SK-N-SH (cell line): ENCODE measurements around the gene SHQ1. TPM values are rescaled to one million over a fixed set of nuclear protein-coding genes. Genes with fewer than 3 reads are reported as not detected.

ENCODE experiments used
- CTCF ChIA-PET: fragments of 300-600, 350-600 bp; formaldehyde crosslinking; extraction: SDS; loops from one replicate; lab custom pipeline; 2021; lab: Yijun Ruan, JAX
- POLR2A ChIA-PET: fragments of 350-600 bp; sonication (Branson Sonifier 250); formaldehyde crosslinking; extraction: SDS; loops from one replicate; lab custom pipeline; 2020; ENCODE audit warnings: antibody characterized with exemption, inconsistent platforms; lab: Yijun Ruan, JAX
- DNase-seq: peaks from one replicate; pipeline ENCODE4 v3.0.0; 2012
- H2AFZ ChIP-seq: fragments of 200-600 bp; sonication (generic); 2 replicates; pipeline ENCODE4 v1.8.1; 2016; ENCODE audit warnings: antibody characterized with exemption, mild to moderate bottlenecking, low read depth
- H3F3A ChIP-seq: fragments of 200-600 bp; sonication (generic); replicated peaks from 2 replicates; pipeline ENCODE3; 2016; ENCODE audit warnings: antibody characterized with exemption, mild to moderate bottlenecking; ENCODE audit not compliant: insufficient read depth
- H3K27ac ChIP-seq, 2 experiments: fragments of 200-500 bp in 1 of 2; fragments of 200-600 bp in 1 of 2; sonication (Bioruptor generic) in 1 of 2; sonication (generic), shearing (Covaris generic) in 1 of 2; 2 replicates each; pipeline versions ENCODE4 v1.5.1 to v1.6.1; 2014 to 2016; ENCODE audit warnings: low read depth in 2 of 2, inconsistent platforms in 1 of 2, low read length in 1 of 2, mild to moderate bottlenecking in 1 of 2, mixed read lengths in 1 of 2
- H3K27me3 ChIP-seq: fragments of 200-600 bp; sonication (generic), shearing (Covaris generic); 2 replicates; pipeline ENCODE4 v1.6.1; 2016; ENCODE audit warnings: mixed run types; ENCODE audit not compliant: insufficient read depth
- H3K36me3 ChIP-seq, 2 experiments: fragments of 200-500 bp in 1 of 2; fragments of 200-600 bp in 1 of 2; sonication (Bioruptor generic) in 1 of 2; sonication (generic) in 1 of 2; replicated peaks in 1 of 2; 2 replicates each; pipeline versions ENCODE3 to v1.5.1; 2014 to 2016; ENCODE audit warnings: low read length in 1 of 2, mild to moderate bottlenecking in 1 of 2; ENCODE audit not compliant: insufficient read depth in 2 of 2, control insufficient read depth in 1 of 2
- H3K4me1 ChIP-seq, 2 experiments: fragments of 200-500 bp in 1 of 2; fragments of 200-600 bp in 1 of 2; sonication (Bioruptor generic) in 1 of 2; sonication (generic), shearing (Covaris generic) in 1 of 2; 2 replicates each; pipeline versions ENCODE4 v1.5.1 to v1.6.1; 2014 to 2016; ENCODE audit warnings: low read depth in 1 of 2, low read length in 1 of 2, mixed run types in 1 of 2; ENCODE audit not compliant: insufficient read depth in 2 of 2, control insufficient read depth in 1 of 2
- H3K4me2 ChIP-seq: fragments of 200-600 bp; sonication (generic), shearing (Covaris generic); 2 replicates; pipeline ENCODE4 v1.6.1; 2017; ENCODE audit warnings: mixed run types
- H3K4me3 ChIP-seq, 2 experiments: fragments of 200-500 bp in 1 of 2; fragments of 200-600 bp in 1 of 2; sonication (Bioruptor generic) in 1 of 2; sonication (generic), shearing (Covaris generic) in 1 of 2; 2 replicates each; pipeline versions ENCODE4 v1.5.1 to v1.8.1; 2014 to 2016; ENCODE audit warnings: low read depth in 2 of 2, inconsistent platforms in 1 of 2, low read length in 1 of 2, mild to moderate bottlenecking in 1 of 2, mixed read lengths in 1 of 2, moderate library complexity in 1 of 2
- H3K79me2 ChIP-seq: fragments of 200-600 bp; sonication (generic); 2 replicates; pipeline ENCODE4 v1.8.1; 2017; ENCODE audit warnings: mild to moderate bottlenecking; ENCODE audit not compliant: insufficient read depth
- H3K9ac ChIP-seq: fragments of 200-600 bp; sonication (generic); 2 replicates; pipeline ENCODE4 v1.6.1; 2017; ENCODE audit warnings: mixed run types
- H3K9me2 ChIP-seq: fragments of 200-600 bp; sonication (generic); 2 replicates; pipeline ENCODE4 v1.6.1; 2017; ENCODE audit warnings: mixed run types
- H3K9me3 ChIP-seq: fragments of 200-600 bp; sonication (generic); 2 replicates; pipeline ENCODE4 v1.6.1; 2017; ENCODE audit warnings: mixed run types, mild to moderate bottlenecking, moderate library complexity
- H4K20me1 ChIP-seq: fragments of 200-600 bp; sonication (generic); 2 replicates; pipeline ENCODE4 v1.6.1; 2017; ENCODE audit warnings: mild to moderate bottlenecking, mixed run types; ENCODE audit not compliant: insufficient read depth
- ELF1 ChIP-seq: IDR thresholded peaks from 2 replicates; pipeline ENCODE4 v1.4.0; 2012
- EP300 ChIP-seq, 2 experiments: IDR thresholded peaks; 2 replicates each; pipeline versions ENCODE4 v1.4.0 to v1.6.1; 2012; ENCODE audit warnings: borderline replicate concordance in 1 of 2, low read depth in 1 of 2, low read length in 1 of 2
- FOXM1 ChIP-seq: IDR thresholded peaks from 2 replicates; pipeline ENCODE4 v1.4.0; 2012; ENCODE audit warnings: low read depth, mild to moderate bottlenecking
- GABPA ChIP-seq: IDR thresholded peaks from 2 replicates; pipeline ENCODE4 v1.4.0; 2012; ENCODE audit warnings: low read depth, mild to moderate bottlenecking
- GATA2 ChIP-seq: sonication (generic); formaldehyde crosslinking; IDR thresholded peaks from 2 replicates; pipeline ENCODE4 v1.5.0; 2020; ENCODE audit warnings: mild to moderate bottlenecking, missing genetic modification reagents
- MEF2A ChIP-seq: IDR thresholded peaks from 2 replicates; pipeline ENCODE4 v1.4.0; 2012; ENCODE audit warnings: low read depth, borderline replicate concordance
- NFIC ChIP-seq: IDR thresholded peaks from 2 replicates; pipeline ENCODE4 v1.4.0; 2012; ENCODE audit warnings: borderline replicate concordance
- NRF1 ChIP-seq: IDR thresholded peaks from 2 replicates; pipeline ENCODE4 v1.6.1; 2012; ENCODE audit warnings: low read depth, mild to moderate bottlenecking, low read length
- RCOR1 ChIP-seq: fragments of 150-350 bp; IDR thresholded peaks from 2 replicates; pipeline ENCODE4 v1.6.1; 2017; ENCODE audit warnings: antibody characterized with exemption, low read length
- SMC3 ChIP-seq: IDR thresholded peaks from 2 replicates; pipeline ENCODE4 v1.6.1; 2012; ENCODE audit warnings: low read depth, low read length, improper control_type of control experiment
- TCF12 ChIP-seq: IDR thresholded peaks from 2 replicates; pipeline ENCODE4 v1.4.0; 2012
- YY1 ChIP-seq: IDR thresholded peaks from 2 replicates; pipeline ENCODE4 v1.4.0; 2012; ENCODE audit warnings: low read depth, mild to moderate bottlenecking
- WGBS: methylation state at CpG from one replicate; pipeline ENCODE4 v1.1.6; 2017; ENCODE audit warnings: low lambda C conversion rate; 5-methylcytosine and 5-hydroxymethylcytosine counted together
- polyA plus RNA-seq, 3 experiments: library from polyadenylated mRNA; depleted of rRNA; stranded (reverse); fragments of >200 nt; gene quantifications; 2 replicates each; pipeline ENCODE4 v1.2.3, GENCODE V29; 2012
- TF ChIP-seq, protein P1 (sequence below): fragments of 150-350 bp; IDR thresholded peaks from 2 replicates; pipeline ENCODE4 v1.6.1; 2017; ENCODE audit warnings: antibody characterized with exemption, low read length, low read depth, borderline replicate concordance
- TF ChIP-seq, protein P2 (sequence below): IDR thresholded peaks from 2 replicates; pipeline ENCODE4 v1.4.0; 2012; ENCODE audit warnings: low read depth, borderline replicate concordance
- TF ChIP-seq, protein P3 (sequence below): IDR thresholded peaks from 2 replicates; pipeline ENCODE4; 2012

SHQ1 gene
- polyA plus RNA-seq, 1 of the 3 experiments (the other 2 are of a cell fraction): 10.5 TPM

DNA sequence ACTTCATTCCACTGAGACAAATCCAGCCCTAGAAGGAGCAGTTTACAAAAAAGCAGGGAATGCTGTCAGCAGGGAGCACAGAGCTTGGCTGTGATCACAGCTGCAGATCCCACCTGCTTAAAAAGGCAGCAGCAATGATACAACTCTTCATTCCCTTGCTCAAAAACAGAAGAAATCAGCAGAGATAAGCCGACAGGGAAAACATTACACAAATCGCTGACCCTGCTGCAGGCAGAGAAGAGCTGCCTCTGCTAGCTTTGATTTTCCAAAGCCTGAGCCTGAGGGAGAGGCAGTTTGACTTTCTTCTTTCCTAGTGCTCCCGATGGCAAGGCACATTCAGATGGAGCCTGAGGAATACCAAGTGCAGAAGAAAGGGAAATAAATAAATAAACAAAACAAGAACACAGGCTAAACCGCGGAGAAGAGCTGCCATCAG lies 80.2 kb downstream of the SHQ1 start:
- 72% methylated on average over 5 of the region's 5 CpGs for WGBS
- Histone ChIP-seq H3K4me3 (no peak overlapping the region), H3K9me3 (no peaks in the 10 kb centered on the region), H3K4me1 (peaks cover 0 to 46% of the 10 kb centered on the region in 2 experiments; a peak in 2 of 4 replicates), H3K27ac (peak overlapping the region in 1 of 2 experiments; percentile 98; a peak in 2 of 4 replicates), H3K27me3 (no peaks in the 10 kb centered on the region), H3K9ac (no peak overlapping the region), H3F3A (no peaks in the 10 kb centered on the region), H3K79me2 (no peaks in the 10 kb centered on the region), H3K9me2 (no peaks in the 10 kb centered on the region), H3K4me2 (no peak overlapping the region), H2AFZ (no peak overlapping the region), H3K36me3 (peaks cover 10 to 23% of the 10 kb centered on the region in 2 experiments), H4K20me1 (no peaks in the 10 kb centered on the region)
- DNase-seq: no peak
- CTCF ChIA-PET: interaction anchor here (1.3 to 3.0 kb wide), 4 partner anchors 51 to 102 kb away, joined by 3 to 23 read pairs (median 5); no protein-coding TSS in a partner anchor
- TF ChIP-seq GATA2 (CRISPR knock-in tag) (peak; percentile 75), RCOR1 (peak; percentile 92)
- TF ChIP-seq, protein P1, sequence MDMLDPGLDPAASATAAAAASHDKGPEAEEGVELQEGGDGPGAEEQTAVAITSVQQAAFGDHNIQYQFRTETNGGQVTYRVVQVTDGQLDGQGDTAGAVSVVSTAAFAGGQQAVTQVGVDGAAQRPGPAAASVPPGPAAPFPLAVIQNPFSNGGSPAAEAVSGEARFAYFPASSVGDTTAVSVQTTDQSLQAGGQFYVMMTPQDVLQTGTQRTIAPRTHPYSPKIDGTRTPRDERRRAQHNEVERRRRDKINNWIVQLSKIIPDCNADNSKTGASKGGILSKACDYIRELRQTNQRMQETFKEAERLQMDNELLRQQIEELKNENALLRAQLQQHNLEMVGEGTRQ: no peak
- POLR2A ChIA-PET: interaction anchor here (0.8 to 1.4 kb wide), 2 partner anchors 28 to 29 kb away, joined by 3 to 5 read pairs; no protein-coding TSS in a partner anchor

DNA sequence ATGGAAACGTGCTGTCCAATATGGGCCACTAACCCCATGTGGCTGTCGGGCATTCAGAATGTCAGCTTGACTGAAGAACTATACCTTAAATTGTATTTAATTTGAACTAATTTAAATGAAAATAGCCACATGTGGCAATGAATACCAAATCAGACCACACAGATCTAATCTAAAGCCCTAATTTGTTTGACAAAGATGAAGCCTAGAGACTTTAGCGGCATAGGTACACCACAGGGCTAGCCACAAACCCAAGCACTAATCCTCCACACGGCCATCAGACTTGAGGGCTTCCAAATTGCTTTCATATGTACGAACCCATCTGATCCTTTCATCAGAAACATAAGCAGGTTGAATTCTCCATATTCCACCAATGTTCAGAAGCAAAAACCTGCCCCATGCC lies 81.4 kb downstream of the SHQ1 start:
- no peaks in the 10 kb centered on the region for H3K79me2 ChIP-seq
- H4K20me1 ChIP-seq: no peaks in the 10 kb centered on the region
- H3K36me3 ChIP-seq: peaks cover 10 to 14% of the 10 kb centered on the region in 2 experiments
- no peaks in the 10 kb centered on the region for H3K27me3 ChIP-seq
- peaks cover 0 to 46% of the 10 kb centered on the region in 2 experiments; a peak in 2 of 4 replicates for H3K4me1 ChIP-seq
- CTCF ChIA-PET: interaction anchor here (1.0 to 1.1 kb wide), 2 partner anchors 18 to 101 kb away, joined by 3 to 4 read pairs; no protein-coding TSS in a partner anchor
- TF ChIP-seq RCOR1: no peak
- no peak for TF ChIP-seq YY1
- TF ChIP-seq, protein P2, sequence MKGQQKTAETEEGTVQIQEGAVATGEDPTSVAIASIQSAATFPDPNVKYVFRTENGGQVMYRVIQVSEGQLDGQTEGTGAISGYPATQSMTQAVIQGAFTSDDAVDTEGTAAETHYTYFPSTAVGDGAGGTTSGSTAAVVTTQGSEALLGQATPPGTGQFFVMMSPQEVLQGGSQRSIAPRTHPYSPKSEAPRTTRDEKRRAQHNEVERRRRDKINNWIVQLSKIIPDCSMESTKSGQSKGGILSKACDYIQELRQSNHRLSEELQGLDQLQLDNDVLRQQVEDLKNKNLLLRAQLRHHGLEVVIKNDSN: no peak
- TF ChIP-seq, protein P3, sequence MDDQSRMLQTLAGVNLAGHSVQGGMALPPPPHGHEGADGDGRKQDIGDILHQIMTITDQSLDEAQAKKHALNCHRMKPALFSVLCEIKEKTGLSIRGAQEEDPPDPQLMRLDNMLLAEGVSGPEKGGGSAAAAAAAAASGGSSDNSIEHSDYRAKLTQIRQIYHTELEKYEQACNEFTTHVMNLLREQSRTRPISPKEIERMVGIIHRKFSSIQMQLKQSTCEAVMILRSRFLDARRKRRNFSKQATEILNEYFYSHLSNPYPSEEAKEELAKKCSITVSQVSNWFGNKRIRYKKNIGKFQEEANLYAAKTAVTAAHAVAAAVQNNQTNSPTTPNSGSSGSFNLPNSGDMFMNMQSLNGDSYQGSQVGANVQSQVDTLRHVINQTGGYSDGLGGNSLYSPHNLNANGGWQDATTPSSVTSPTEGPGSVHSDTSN: no peak
- TF ChIP-seq SMC3: no peak
- TF ChIP-seq NRF1: no peak
- TF ChIP-seq, protein P1: no peak
- TF ChIP-seq GATA2 (CRISPR knock-in tag): no peak
- no peak for TF ChIP-seq NFIC
- TF ChIP-seq EP300 (IDR thresholded peaks at IDR 0.05; ENCODE audit: borderline replicate concordance in 1 of 2, low read depth in 1 of 2, low read length in 1 of 2): no peak
- TF ChIP-seq TCF12: no peak
- no peak for TF ChIP-seq GABPA
- no peak for TF ChIP-seq MEF2A
- TF ChIP-seq FOXM1: no peak
- no peak for TF ChIP-seq ELF1
- TF ChIP-seq, all 33 proteins: peak for 0
- H3K9me2 ChIP-seq: no peaks in the 10 kb centered on the region
- 100% methylated on average over 4 of the region's 5 CpGs for WGBS
- peak overlapping the region in 1 of 2 experiments; percentile 98; a peak in 2 of 4 replicates for H3K27ac ChIP-seq
- H3K4me3 ChIP-seq: no peak overlapping the region
- H2AFZ ChIP-seq: no peak overlapping the region
- H3K9ac ChIP-seq: no peak overlapping the region
- no peak overlapping the region for H3K4me2 ChIP-seq
- no peaks in the 10 kb centered on the region for H3F3A ChIP-seq
- no peak for DNase-seq
- H3K9me3 ChIP-seq: no peaks in the 10 kb centered on the region
- POLR2A ChIA-PET: no interaction called here
